Fibroblast of lung (primary cell): ENCODE measurements around the gene NNT. TPM values are rescaled to one million over a fixed set of nuclear protein-coding genes. Genes with fewer than 3 reads are reported as not detected.

Source experiments
- DNase-seq, 2 donors: peaks; one replicate each; pipeline versions ENCODE4 v3.0.0 to v3.0.0-alpha.2; 2010; ENCODE audit warnings: low read depth in 2 of 2
- H2AFZ ChIP-seq: 2 replicates; pipeline ENCODE4 v1.5.1; 2012; ENCODE audit warnings: low read length, control low read depth, inconsistent platforms
- H3K27ac ChIP-seq: 2 replicates; pipeline ENCODE4 v1.5.1; 2011; ENCODE audit warnings: low read length, control low read depth; ENCODE audit not compliant: insufficient read depth
- H3K27me3 ChIP-seq: 2 replicates; pipeline ENCODE4 v1.5.1; 2011; ENCODE audit warnings: mild to moderate bottlenecking, low read length; ENCODE audit not compliant: control insufficient read depth, insufficient read depth
- H3K36me3 ChIP-seq: 2 replicates; pipeline ENCODE4 v1.5.1; 2011; ENCODE audit warnings: low read length; ENCODE audit not compliant: control insufficient read depth, insufficient read depth
- H3K4me1 ChIP-seq: 2 replicates; pipeline ENCODE4 v1.5.1; 2011; ENCODE audit warnings: low read length; ENCODE audit not compliant: control insufficient read depth, insufficient read depth; ENCODE audit errors: extremely low read depth
- H3K4me2 ChIP-seq: 2 replicates; pipeline ENCODE4 v1.5.1; 2011; ENCODE audit warnings: low read length, control low read depth; ENCODE audit not compliant: insufficient read depth; ENCODE audit errors: extremely low read depth
- H3K4me3 ChIP-seq, 4 experiments: fragments of 200-600 bp in 1 of 4; sonication (generic) in 1 of 4; replicated peaks in 1 of 4; 2 replicates each; pipeline ENCODE4 v1.5.1; 2011 to 2016; ENCODE audit warnings: low read length in 4 of 4, low read depth in 3 of 4, mild to moderate bottlenecking in 3 of 4, control low read depth in 2 of 4, inconsistent platforms in 1 of 4, mixed read lengths in 1 of 4; ENCODE audit not compliant: insufficient read depth in 1 of 4; ENCODE audit errors: control extremely low read depth in 1 of 4
- H3K79me2 ChIP-seq: 2 replicates; pipeline ENCODE4 v1.5.1; 2012; ENCODE audit warnings: mild to moderate bottlenecking, low read length, inconsistent platforms; ENCODE audit not compliant: control insufficient read depth, insufficient read depth
- H3K9ac ChIP-seq: 2 replicates; pipeline ENCODE4 v1.5.1; 2011; ENCODE audit warnings: mild to moderate bottlenecking, low read length, control low read depth; ENCODE audit not compliant: insufficient read depth
- H3K9me3 ChIP-seq: 2 replicates; pipeline ENCODE4 v1.5.1; 2012; ENCODE audit warnings: low read depth, low read length; ENCODE audit not compliant: control insufficient read depth, insufficient read depth
- H4K20me1 ChIP-seq: 2 replicates; pipeline ENCODE4 v1.5.1; 2011; ENCODE audit warnings: low read length; ENCODE audit not compliant: control insufficient read depth, insufficient read depth; ENCODE audit errors: extremely low read depth
- EZH2 ChIP-seq: IDR thresholded peaks from 2 replicates; pipeline ENCODE4 v1.5.1; 2012; ENCODE audit warnings: low read length, control low read depth, mild to moderate bottlenecking; ENCODE audit errors: missing control alignments
- polyA plus RNA-seq, 2 donors: library from polyadenylated mRNA; depleted of rRNA in 1 of 2; stranded (reverse) in 1 of 2; unstranded in 1 of 2; fragments of >200 nt; gene quantifications; 2 replicates each; pipeline ENCODE4 v1.2.1, GENCODE V29; 2011 to 2012; ENCODE audit warnings: missing spikeins in 1 of 2
- total RNA-seq: library from RNA; depleted of rRNA; stranded (reverse); fragments of >200 nt; gene quantifications from 2 replicates; pipeline ENCODE4 v1.2.1, GENCODE V29; 2014
- TF ChIP-seq, protein P1 (sequence below), 2 donors: IDR thresholded peaks in 1 of 2; conservative IDR thresholded peaks in 1 of 2; 1 replicate in 1 of 2; 2 replicates in 1 of 2; pipeline ENCODE4 v1.5.1; 2011 to 2012; ENCODE audit warnings: low read length in 2 of 2, control low read depth in 1 of 2, inconsistent platforms in 1 of 2, low read depth in 1 of 2, mild to moderate bottlenecking in 1 of 2

Gene NNT
- total and polyA plus RNA-seq, 2 donors (not counting 1 experiment from before 2014, with no cell fraction given): 65.7 to 115 TPM

DNA sequence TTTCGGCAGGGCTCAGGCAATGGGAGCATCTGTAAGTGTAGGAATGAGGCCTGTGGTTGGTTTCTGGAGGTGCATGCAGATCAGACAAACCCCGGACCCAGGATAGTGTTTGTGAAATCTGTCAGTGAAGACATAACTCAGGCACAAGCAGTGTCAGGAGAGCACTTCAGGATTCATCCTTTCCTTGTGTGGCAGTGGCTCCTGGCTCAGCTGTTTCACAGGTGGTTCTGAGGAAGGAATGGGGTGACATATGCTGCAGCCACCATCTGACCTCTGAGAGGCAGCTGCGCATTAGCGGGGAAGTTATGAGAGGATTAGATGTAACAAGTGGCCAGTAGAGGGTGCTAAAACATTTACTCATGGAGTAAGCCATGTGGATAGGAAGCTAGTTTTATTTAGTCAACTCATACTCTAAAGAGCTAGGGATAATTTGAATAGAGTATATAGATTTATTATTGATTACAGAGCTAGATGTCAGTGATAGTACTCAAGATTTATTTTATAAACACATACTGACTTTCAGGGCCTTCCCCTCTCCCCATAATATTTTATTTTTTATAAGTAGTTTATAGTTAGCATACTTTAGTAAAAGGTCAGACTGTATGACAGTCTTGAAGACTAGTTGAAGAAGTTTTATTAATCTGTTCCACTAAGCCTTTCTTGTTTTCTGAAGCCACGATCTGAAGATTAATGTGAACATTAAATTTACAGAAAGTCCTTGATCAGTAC lies 28.4 kb downstream of the NNT start:
- no peaks in the 10 kb centered on the region for H4K20me1 ChIP-seq
- H2AFZ ChIP-seq: no peak overlapping the region
- TF ChIP-seq EZH2: no peak
- TF ChIP-seq, protein P1, sequence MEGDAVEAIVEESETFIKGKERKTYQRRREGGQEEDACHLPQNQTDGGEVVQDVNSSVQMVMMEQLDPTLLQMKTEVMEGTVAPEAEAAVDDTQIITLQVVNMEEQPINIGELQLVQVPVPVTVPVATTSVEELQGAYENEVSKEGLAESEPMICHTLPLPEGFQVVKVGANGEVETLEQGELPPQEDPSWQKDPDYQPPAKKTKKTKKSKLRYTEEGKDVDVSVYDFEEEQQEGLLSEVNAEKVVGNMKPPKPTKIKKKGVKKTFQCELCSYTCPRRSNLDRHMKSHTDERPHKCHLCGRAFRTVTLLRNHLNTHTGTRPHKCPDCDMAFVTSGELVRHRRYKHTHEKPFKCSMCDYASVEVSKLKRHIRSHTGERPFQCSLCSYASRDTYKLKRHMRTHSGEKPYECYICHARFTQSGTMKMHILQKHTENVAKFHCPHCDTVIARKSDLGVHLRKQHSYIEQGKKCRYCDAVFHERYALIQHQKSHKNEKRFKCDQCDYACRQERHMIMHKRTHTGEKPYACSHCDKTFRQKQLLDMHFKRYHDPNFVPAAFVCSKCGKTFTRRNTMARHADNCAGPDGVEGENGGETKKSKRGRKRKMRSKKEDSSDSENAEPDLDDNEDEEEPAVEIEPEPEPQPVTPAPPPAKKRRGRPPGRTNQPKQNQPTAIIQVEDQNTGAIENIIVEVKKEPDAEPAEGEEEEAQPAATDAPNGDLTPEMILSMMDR (conservative IDR thresholded peaks at IDR 0.05 in 1 of 2, IDR thresholded peaks at IDR 0.05 in 1 of 2; ENCODE audit: low read depth in 1 of 2, low read length in 2 of 2): peak; percentile 60 to 61
- peak; percentile 73 to 89 for DNase-seq
- no peak overlapping the region for H3K27ac ChIP-seq
- H3K27me3 ChIP-seq: no peaks in the 10 kb centered on the region
- H3K4me2 ChIP-seq: no peak overlapping the region
- H3K79me2 ChIP-seq: no peaks in the 10 kb centered on the region
- H3K4me1 ChIP-seq: no peaks in the 10 kb centered on the region
- H3K4me3 ChIP-seq: no peak overlapping the region
- H3K9me3 ChIP-seq: no peaks in the 10 kb centered on the region
- peaks cover 3% of the 10 kb centered on the region for H3K36me3 ChIP-seq
- no peak overlapping the region for H3K9ac ChIP-seq

GRCh38 chr5:43634621-43635020 lies 31.6 kb downstream of the NNT start:
- no peak for DNase-seq
- Histone ChIP-seq H3K4me2 (no peak overlapping the region), H3K9me3 (no peaks in the 10 kb centered on the region), H3K27ac (no peak overlapping the region), H2AFZ (no peak overlapping the region), H3K27me3 (no peaks in the 10 kb centered on the region), H3K36me3 (peaks cover 2% of the 10 kb centered on the region), H3K79me2 (no peaks in the 10 kb centered on the region), H3K4me3 (no peak overlapping the region), H3K4me1 (no peaks in the 10 kb centered on the region), H3K9ac (no peak overlapping the region), H4K20me1 (no peaks in the 10 kb centered on the region)
- TF ChIP-seq, protein P1 (conservative IDR thresholded peaks at IDR 0.05 in 1 of 2, IDR thresholded peaks at IDR 0.05 in 1 of 2; ENCODE audit: low read depth in 1 of 2, low read length in 2 of 2): no peak
- TF ChIP-seq EZH2: no peak

DNA sequence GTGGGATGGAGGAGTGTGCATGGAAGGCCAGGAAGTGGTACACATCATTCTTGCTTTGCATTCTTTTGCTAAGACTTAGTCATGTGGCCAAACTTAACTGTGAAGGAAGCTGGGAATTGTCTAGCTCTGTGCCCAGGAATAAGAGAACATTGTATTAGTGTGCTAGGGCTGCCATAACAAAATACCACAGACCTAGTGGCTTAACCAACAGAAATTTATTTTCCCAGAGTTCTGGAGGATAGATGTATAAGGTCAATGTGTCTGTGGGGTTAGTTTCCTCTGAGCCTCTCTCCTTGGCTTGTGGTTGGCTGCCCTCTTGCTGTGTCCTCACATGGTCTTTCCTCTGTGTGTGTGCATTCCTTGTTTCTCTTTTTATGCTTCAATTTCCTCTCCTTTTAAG lies 32.4 kb downstream of the NNT start:
- Histone ChIP-seq H3K27ac (no peak overlapping the region), H3K36me3 (peaks cover 2% of the 10 kb centered on the region)
- DNase-seq: peak in 1 of 2 donors; percentile 45

More for the DNA sequence above, 32.4 kb downstream of the NNT start:
- no peak for TF ChIP-seq EZH2
- TF ChIP-seq, protein P1 (conservative IDR thresholded peaks at IDR 0.05 in 1 of 2, IDR thresholded peaks at IDR 0.05 in 1 of 2; ENCODE audit: low read depth in 1 of 2, low read length in 2 of 2): no peak
- no peak overlapping the region for H2AFZ ChIP-seq
- H4K20me1 ChIP-seq: no peaks in the 10 kb centered on the region
- no peak overlapping the region for H3K4me3 ChIP-seq
- no peaks in the 10 kb centered on the region for H3K9me3 ChIP-seq
- H3K4me1 ChIP-seq: no peaks in the 10 kb centered on the region
- no peaks in the 10 kb centered on the region for H3K79me2 ChIP-seq
- H3K9ac ChIP-seq: no peak overlapping the region
- H3K27me3 ChIP-seq: no peaks in the 10 kb centered on the region
- H3K4me2 ChIP-seq: no peak overlapping the region
